Activated gamma-delta T cell (primary cell): ENCODE results near the gene BAG3.
"Not testable (repeated sequence)": the region's sequence is repeated elsewhere in the genome, so short reads cannot be mapped to it uniquely, and the experiment has no call there.

ENCODE experiments used
- DNase-seq: peaks from one replicate; lab custom pipeline; 2025; lab: John Stamatoyannopoulos, UW

BAG3 gene

GRCh38 chr10:119640384-119640783, 10.8 kb upstream of the BAG3 start:
- DNase-seq, result no peak

GRCh38 chr10:119640875-119641526, 10.2 kb upstream of the BAG3 start:
- no peak for DNase-seq

- no peak for DNase-seq
Observed at GRCh38 chr10:119642556-119643111, 8.5 kb upstream of the BAG3 start.

- DNase-seq, result no peak
Observed at GRCh38 chr10:119643306-119644204, 7.6 kb upstream of the BAG3 start.

GRCh38 chr10:119644205-119644814, 6.9 kb upstream of the BAG3 start:
- no peak for DNase-seq

GRCh38 chr10:119644994-119645393, 6.2 kb upstream of the BAG3 start:
- no peak for DNase-seq

- DNase-seq, result no peak
Observed at GRCh38 chr10:119650062-119650461, 1.1 kb upstream of the BAG3 start.

- no peak for DNase-seq
Observed at GRCh38 chr10:119651514-119652360, 557 bp downstream of the BAG3 start.

GRCh38 chr10:119652361-119652730, 1.2 kb downstream of the BAG3 start:
- no peak for DNase-seq

GRCh38 chr10:119653209-119653608, 2.0 kb downstream of the BAG3 start:
- no peak for DNase-seq

GRCh38 chr10:119653916-119654315, 2.7 kb downstream of the BAG3 start:
- DNase-seq, result no peak

GRCh38 chr10:119654540-119654939, 3.4 kb downstream of the BAG3 start:
- DNase-seq, result no peak

- no peak for DNase-seq
Observed at GRCh38 chr10:119655566-119656001, 4.4 kb downstream of the BAG3 start.

GRCh38 chr10:119656760-119657159, 5.6 kb downstream of the BAG3 start:
- DNase-seq, result no peak

- DNase-seq, result no peak
Observed at GRCh38 chr10:119657725-119658124, 6.5 kb downstream of the BAG3 start.

- DNase-seq, result no peak
Observed at GRCh38 chr10:119658274-119658673, 7.1 kb downstream of the BAG3 start.

GRCh38 chr10:119659951-119660350, 8.8 kb downstream of the BAG3 start:
- no peak for DNase-seq

GRCh38 chr10:119662076-119662605, 11.0 kb downstream of the BAG3 start:
- not testable (repeated sequence) for DNase-seq

GRCh38 chr10:119663866-119664698, 12.9 kb downstream of the BAG3 start:
- no peak for DNase-seq
